ENCODE data around the gene SPNS2. TPM values are rescaled to one million over a fixed set of nuclear protein-coding genes. Genes with fewer than 3 reads are reported as not detected.

The SPNS2 gene
- total and polyA plus RNA-seq, 10 of the 15 experiments (the other 5 are each of a cell fraction or from before 2014, with no cell fraction given), result 0.04 to 1.1 (median 0.23) TPM; not detected in 2

- ChIA-PET CTCF (no interaction called here), RAD21 (ENCODE audit: unreplicated experiment) (no interaction called here), POLR2A (no interaction called here), SMC1A (ENCODE audit: uncharacterized antibody, unreplicated experiment) (no interaction called here)
- H3K79me2 ChIP-seq (ENCODE audit: control insufficient read depth, insufficient read depth, low read length), result no peaks in the 10 kb centered on the region
- in situ Hi-C loops (cut with MboI) (no loop called here), intact Hi-C loops (cut with micrococcal nuclease; ENCODE audit: unreplicated experiment) (no loop called here)
- no peak overlapping the region for H3K4me2 ChIP-seq (ENCODE audit: control insufficient read depth, insufficient read depth)
- H2AFZ ChIP-seq (ENCODE audit: control insufficient read depth, low read depth, low read length), result no peak overlapping the region
- H3K9me3 ChIP-seq (replicated peaks; ENCODE audit: control insufficient read depth, insufficient read depth, low read length), result no peaks in the 10 kb centered on the region; the same call in 2 of the 3 replicates
- no peak overlapping the region for H3K4me3 ChIP-seq
- H3K36me3 ChIP-seq (ENCODE audit: control insufficient read depth in 2 of 2, insufficient read depth in 2 of 2, low read length in 1 of 2), result no peaks in the 10 kb centered on the region
- DNase-seq (ENCODE audit: low read depth, low spot score) (no peak), FAIRE-seq (no peak), ATAC-seq (no peak)
- 54% methylated on average over 8 of the region's 8 CpGs for WGBS (ENCODE audit: insufficient coverage, insufficient replicate concordance, low lambda C conversion rate, missing lambda C conversion rate)
- no peaks in the 10 kb centered on the region for H3K4me1 ChIP-seq (ENCODE audit: control insufficient read depth, insufficient read depth, low read length)
- H4K20me1 ChIP-seq (ENCODE audit: control insufficient read depth, insufficient read depth), result no peaks in the 10 kb centered on the region
- BruUV-seq (replicated peaks), result no TSS peak
- TF ChIP-seq, protein P1, sequence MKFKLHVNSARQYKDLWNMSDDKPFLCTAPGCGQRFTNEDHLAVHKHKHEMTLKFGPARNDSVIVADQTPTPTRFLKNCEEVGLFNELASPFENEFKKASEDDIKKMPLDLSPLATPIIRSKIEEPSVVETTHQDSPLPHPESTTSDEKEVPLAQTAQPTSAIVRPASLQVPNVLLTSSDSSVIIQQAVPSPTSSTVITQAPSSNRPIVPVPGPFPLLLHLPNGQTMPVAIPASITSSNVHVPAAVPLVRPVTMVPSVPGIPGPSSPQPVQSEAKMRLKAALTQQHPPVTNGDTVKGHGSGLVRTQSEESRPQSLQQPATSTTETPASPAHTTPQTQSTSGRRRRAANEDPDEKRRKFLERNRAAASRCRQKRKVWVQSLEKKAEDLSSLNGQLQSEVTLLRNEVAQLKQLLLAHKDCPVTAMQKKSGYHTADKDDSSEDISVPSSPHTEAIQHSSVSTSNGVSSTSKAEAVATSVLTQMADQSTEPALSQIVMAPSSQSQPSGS (IDR thresholded peaks at IDR 0.05; ENCODE audit: low read length), result no peak
- no peak overlapping the region for H3K9ac ChIP-seq (ENCODE audit: control insufficient read depth, insufficient read depth, low read length)
- no peaks in the 10 kb centered on the region for H3K27me3 ChIP-seq (replicated peaks in 1 of 2; ENCODE audit: control insufficient read depth in 2 of 2, insufficient read depth in 2 of 2, low read length in 1 of 2)
- no peak overlapping the region for H3K27ac ChIP-seq (ENCODE audit: control insufficient read depth, insufficient read depth)
These were observed 32.9 kb upstream of the SPNS2 start for GRCh38 chr17:4465786-4466185.

- H4K20me1 ChIP-seq (ENCODE audit: control insufficient read depth, insufficient read depth), result no peaks in the 10 kb centered on the region
- no peaks in the 10 kb centered on the region for H3K79me2 ChIP-seq (ENCODE audit: control insufficient read depth, insufficient read depth, low read length)
- H3K27me3 ChIP-seq (replicated peaks in 1 of 2; ENCODE audit: control insufficient read depth in 2 of 2, insufficient read depth in 2 of 2, low read length in 1 of 2), result peaks cover 0 to 2% of the 10 kb centered on the region in 2 experiments; a peak in 1 of 4 replicates
- no peak overlapping the region for H3K4me3 ChIP-seq
- POLR2A ChIA-PET, result no interaction called here
- intact Hi-C loops (cut with micrococcal nuclease; ENCODE audit: unreplicated experiment) (no loop called here), in situ Hi-C loops (cut with MboI) (no loop called here)
- H3K4me1 ChIP-seq (ENCODE audit: control insufficient read depth, insufficient read depth, low read length), result no peaks in the 10 kb centered on the region
- no TSS peak for BruUV-seq (replicated peaks)
- no peaks in the 10 kb centered on the region for H3K36me3 ChIP-seq (ENCODE audit: control insufficient read depth in 2 of 2, insufficient read depth in 2 of 2, low read length in 1 of 2)
- RAD21 ChIA-PET (ENCODE audit: unreplicated experiment), result no interaction called here
- ATAC-seq, result no peak
- DNase-seq (ENCODE audit: low read depth, low spot score), result no peak
- FAIRE-seq, result no peak
- H3K27ac ChIP-seq (ENCODE audit: control insufficient read depth, insufficient read depth), result no peak overlapping the region
- no peaks in the 10 kb centered on the region for H3K9me3 ChIP-seq (replicated peaks; ENCODE audit: control insufficient read depth, insufficient read depth, low read length)
- H3K9ac ChIP-seq (ENCODE audit: control insufficient read depth, insufficient read depth, low read length), result no peak overlapping the region
- SMC1A ChIA-PET (ENCODE audit: uncharacterized antibody, unreplicated experiment), result no interaction called here
- no peak overlapping the region for H3K4me2 ChIP-seq (ENCODE audit: control insufficient read depth, insufficient read depth)
- CTCF ChIA-PET, result no interaction called here
- 7% methylated on average over 7 of the region's 7 CpGs for WGBS (ENCODE audit: insufficient coverage, insufficient replicate concordance, low lambda C conversion rate, missing lambda C conversion rate)
- no peak overlapping the region for H2AFZ ChIP-seq (ENCODE audit: control insufficient read depth, low read depth, low read length)
- TF ChIP-seq FOS (IDR thresholded peaks at IDR 0.05; ENCODE audit: borderline replicate concordance, extremely low read depth, insufficient read length) (no peak), EZH2 (IDR thresholded peaks at IDR 0.05; ENCODE audit: borderline replicate concordance, control insufficient read depth, low read depth, low read length) (no peak), JUND (IDR thresholded peaks at IDR 0.05; ENCODE audit: low read depth, low read length) (no peak), MYB (IDR thresholded peaks at IDR 0.05; ENCODE audit: borderline replicate concordance, low read depth, low read length) (no peak), STAT3 (IDR thresholded peaks at IDR 0.05; ENCODE audit: low read depth, low read length) (no peak), POLR2AphosphoS5 (IDR thresholded peaks at IDR 0.05; ENCODE audit: low read length) (no peak)
- TF ChIP-seq, protein P2, sequence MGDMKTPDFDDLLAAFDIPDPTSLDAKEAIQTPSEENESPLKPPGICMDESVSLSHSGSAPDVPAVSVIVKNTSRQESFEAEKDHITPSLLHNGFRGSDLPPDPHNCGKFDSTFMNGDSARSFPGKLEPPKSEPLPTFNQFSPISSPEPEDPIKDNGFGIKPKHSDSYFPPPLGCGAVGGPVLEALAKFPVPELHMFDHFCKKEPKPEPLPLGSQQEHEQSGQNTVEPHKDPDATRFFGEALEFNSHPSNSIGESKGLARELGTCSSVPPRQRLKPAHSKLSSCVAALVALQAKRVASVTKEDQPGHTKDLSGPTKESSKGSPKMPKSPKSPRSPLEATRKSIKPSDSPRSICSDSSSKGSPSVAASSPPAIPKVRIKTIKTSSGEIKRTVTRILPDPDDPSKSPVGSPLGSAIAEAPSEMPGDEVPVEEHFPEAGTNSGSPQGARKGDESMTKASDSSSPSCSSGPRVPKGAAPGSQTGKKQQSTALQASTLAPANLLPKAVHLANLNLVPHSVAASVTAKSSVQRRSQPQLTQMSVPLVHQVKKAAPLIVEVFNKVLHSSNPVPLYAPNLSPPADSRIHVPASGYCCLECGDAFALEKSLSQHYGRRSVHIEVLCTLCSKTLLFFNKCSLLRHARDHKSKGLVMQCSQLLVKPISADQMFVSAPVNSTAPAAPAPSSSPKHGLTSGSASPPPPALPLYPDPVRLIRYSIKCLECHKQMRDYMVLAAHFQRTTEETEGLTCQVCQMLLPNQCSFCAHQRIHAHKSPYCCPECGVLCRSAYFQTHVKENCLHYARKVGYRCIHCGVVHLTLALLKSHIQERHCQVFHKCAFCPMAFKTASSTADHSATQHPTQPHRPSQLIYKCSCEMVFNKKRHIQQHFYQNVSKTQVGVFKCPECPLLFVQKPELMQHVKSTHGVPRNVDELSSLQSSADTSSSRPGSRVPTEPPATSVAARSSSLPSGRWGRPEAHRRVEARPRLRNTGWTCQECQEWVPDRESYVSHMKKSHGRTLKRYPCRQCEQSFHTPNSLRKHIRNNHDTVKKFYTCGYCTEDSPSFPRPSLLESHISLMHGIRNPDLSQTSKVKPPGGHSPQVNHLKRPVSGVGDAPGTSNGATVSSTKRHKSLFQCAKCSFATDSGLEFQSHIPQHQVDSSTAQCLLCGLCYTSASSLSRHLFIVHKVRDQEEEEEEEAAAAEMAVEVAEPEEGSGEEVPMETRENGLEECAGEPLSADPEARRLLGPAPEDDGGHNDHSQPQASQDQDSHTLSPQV (IDR thresholded peaks at IDR 0.05), result no peak
These were observed 31.4 kb upstream of the SPNS2 start for GRCh38 chr17:4467287-4467686.
